Hepatic stellate cell (primary cell): ENCODE measurements around the gene WNT2B.

Source experiments
- DNase-seq: peaks from one replicate; pipeline ENCODE4 v3.0.0; 2011; ENCODE audit warnings: low spot score

Gene WNT2B

GRCh38 chr1:112575154-112575804 is 66.5 kb downstream of the WNT2B start:
- peak; percentile 69 for DNase-seq

- no peak for DNase-seq
These were observed 67.5 kb downstream of the WNT2B start for GRCh38 chr1:112576240-112576639.
